HG02588 (cell line): ENCODE measurements around the gene CPM.
"Not testable (repeated sequence)": the region's sequence is repeated elsewhere in the genome, so short reads cannot be mapped to it uniquely, and the experiment has no call there.

Experiments
- ATAC-seq: cut with Tn5 transposase; IDR thresholded peaks from one replicate; pipeline ENCODE4 v1.9.1; 2021; ENCODE audit warnings: mild to moderate bottlenecking, moderate library complexity; ENCODE audit not compliant: unreplicated experiment

The CPM gene

DNA sequence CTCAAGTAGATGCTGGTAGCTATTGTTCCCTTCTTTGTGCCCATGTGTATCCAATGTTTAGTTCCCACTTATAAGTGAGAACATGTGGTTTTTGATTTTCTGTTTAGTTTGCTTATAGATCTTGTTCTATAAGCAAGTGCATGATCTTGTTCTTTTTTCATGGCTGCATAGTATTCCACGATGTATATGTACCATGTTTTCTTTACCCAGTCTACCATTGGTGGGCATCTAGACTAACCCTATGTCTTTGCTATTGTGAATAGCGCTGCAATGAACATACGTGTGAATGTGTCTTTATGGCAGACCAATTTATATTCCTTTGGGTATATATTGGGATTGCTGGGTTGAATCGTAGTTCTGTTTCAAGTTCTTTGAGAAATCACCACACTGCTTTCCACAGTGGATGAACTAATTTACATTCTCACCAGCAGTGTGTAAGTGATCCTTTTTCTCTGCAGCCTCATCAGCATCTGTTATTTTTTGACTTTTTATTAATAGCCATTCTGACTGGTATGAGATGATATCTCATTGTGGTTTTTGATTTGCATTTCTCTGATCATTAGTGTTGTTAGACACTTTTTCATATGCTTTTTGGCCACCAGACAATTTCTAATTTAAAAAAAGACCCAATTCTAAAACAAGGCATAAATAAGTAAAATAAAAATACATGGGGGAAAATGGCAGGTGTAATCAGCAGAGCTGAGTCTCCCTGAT, 50.6 kb downstream of the CPM start:
- ATAC-seq, result no peak

DNA sequence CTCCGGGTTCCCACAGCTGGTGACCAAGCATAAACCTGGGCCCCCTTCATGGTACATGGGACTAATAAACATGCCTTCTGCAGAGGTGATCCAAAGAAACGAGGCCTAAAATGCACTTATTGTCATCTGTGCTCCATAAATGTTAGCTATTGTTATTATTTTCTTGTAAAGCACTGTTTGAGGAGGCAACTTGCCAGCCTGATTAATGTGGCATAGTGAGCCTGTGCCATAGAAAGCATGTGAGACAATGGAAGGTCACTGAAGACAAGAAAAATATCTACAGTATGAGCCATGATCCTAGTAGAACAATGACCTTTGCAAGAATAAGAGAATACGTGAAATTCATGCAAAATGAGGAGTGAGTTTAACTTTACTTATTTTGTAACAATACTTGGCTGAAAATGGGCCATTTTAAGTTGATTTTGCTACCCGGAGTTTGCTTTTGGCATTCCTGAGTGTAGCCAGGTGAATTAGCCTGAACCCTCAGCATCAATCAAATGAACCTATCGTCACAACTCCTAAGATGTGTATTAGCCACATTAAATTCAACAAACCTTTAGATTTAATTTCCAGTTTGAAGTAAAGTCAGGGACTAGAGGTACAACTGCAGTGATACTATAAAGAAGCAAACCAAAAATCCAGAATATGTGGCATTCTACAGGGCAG, 52.2 kb downstream of the CPM start:
- ATAC-seq, result no peak

DNA sequence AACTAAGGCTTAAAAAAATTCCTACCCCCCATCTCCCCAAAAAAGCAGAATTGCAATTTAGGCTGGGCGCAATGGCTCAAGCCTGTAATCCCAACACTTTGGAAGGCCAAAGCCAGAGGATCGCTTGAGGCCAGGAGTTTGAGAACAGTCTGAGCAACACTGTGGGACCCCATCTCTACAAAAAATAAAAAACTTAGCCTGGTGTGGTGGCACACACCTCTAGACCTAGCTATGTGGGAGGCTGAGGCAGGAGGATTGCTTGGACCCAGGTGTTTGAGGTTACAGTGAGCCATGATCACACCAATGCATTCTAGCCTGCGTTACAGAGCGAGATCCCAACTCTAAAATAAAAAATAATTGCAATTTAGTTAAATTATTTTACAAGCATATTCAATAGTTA, 54.1 kb downstream of the CPM start:
- no peak for ATAC-seq

DNA sequence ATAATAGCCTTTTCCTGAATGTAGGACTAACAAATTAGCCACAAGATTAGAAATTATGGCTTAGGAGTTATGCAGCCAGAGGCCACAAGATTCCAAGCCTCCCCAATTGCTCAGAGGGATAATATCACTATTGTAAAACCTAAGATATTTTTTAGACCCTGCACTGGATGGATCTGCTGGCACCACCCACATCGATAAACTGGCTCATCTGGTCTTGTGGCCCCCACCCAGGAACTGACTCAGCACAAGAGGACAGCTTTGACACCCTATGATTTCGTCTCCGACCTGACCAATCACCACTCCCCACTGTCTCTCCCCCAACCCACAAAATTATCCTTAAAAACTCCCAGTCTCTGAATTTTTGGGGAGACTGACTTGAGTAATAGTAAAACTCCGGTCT, 54.7 kb downstream of the CPM start:
- no peak for ATAC-seq

DNA sequence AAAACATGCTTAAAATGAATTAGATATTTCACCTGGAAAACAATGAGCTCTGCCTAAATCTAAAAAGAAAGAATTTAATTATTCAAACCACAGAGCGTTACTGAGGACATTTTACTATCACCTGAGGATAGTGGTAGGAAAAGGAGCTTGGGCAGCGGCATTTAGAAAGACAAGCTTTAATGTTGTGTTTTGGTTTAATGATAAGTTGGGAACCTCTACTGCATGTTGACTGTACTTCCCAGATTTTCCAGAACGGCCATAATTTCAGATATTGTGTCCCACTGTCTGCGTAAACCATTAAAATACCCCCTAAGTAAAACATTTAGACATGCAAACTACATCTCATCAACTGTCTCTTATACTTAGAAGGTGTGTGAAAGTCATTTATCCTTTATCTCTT, 55.4 kb downstream of the CPM start:
- ATAC-seq, result no peak

DNA sequence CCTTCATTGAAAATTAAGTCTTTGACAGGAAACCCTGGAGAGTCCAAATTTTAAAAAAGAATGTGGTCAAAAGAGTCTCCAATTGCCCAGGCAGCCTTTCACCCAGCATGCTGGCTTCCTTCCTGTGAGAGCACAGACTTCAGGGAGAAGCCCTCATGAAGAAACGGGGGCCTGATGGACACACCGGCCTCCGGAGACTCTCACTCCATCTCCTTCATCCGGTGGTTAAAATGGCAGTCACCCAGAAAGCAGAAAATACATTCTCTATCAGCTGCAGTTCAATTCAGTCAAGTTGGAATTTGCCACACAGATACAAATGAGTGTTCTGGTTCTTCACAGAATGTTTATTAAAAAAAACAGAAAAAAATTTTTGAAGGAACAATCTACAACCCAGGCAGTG, 56.5 kb downstream of the CPM start:
- no peak for ATAC-seq

DNA sequence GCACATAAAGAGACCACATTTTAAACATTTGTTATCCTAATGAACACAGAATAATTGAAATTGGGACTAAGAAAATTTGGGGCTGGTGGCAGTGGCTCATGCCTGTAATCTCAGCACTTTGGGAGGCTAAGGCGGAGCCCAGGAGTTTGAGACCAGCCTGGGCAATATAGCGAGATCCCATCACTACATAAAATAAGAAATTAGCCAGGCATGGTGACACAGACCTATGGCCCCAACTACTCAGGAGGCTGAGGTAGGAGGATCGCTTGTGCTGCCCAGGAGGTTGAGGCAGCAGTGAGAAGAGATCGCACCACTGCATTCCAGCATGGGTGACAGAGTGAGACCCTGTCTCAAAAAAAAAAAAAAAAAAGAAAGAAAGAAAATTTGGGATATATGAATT, 59.7 kb downstream of the CPM start:
- no peak for ATAC-seq

DNA sequence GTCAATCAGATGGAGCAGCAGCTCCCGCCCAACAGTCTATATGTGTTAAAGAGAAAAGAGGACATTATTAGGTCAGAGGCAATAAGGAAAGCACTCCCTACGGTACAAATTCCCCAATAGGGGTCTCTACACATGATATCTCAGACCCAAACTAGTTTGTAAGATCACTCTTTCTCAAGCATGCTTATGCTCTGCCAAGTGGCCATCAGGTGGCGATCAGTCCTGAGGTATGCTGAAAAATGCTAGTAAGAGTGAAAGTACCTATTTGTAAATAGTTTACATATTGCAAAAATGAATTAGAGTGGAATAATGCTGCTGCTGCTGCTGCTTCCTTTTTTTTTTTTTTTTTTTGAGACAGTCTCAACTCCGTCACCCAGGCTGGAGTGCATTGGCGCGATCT, 61.0 kb downstream of the CPM start:
- no peak for ATAC-seq

DNA sequence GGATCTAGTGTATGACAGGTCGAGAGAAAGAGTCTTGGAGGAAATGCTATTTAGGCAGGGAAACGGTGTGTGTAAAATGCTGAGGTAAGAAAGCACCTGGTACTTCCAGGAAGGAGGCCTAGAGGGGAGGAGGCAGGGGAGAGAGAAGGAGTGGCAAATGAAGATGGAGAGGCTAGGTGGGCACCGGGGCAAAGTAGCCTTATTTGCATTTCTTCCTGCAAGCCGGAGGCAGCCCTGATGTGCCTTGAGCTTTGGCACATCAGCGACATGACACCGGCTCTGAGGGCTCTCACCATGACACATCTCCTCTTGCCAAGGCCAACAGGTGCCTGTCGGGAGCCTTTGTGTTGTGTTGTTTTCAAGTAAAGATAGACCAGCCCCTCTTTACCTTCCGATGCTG, 61.6 kb downstream of the CPM start:
- no peak for ATAC-seq

DNA sequence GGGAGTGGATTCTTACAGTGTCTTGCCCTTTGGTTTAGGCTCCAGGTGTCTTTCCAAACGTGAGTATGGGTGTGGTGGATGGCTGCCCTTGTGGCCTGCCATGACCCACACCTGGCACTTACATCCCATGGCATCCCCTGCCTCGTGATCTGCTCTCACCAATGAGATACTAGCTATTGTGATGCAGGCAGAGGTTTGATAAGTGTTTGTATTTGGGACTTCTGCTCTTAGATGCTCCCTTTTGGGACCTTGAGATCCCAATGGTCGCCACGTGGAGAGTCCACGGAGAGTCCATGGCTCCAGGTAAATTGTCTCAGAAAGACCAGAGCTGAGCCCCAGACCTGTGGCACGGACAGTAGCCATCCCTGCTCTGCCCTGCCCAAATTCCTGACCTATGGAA, 62.5 kb downstream of the CPM start:
- no peak for ATAC-seq

DNA sequence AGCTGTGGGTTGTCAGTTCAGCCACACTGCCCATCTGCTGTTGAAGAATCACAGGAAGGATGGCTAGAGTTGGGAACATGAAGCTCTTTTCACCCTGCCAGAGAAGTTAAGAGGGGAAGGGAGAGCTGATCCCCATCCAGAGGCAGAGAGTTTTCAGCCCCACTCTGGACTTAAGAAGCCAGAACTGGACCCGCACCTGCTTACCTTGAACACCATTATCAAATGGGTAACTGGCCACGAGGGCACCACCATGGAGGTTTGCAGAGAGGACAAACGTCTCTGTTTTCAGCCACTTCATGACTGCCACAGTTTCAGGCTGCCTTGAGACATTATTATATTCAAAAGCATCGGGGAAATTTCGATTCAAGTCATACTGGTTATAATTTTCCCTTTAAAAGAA, 63.0 kb downstream of the CPM start:
- ATAC-seq, result no peak

DNA sequence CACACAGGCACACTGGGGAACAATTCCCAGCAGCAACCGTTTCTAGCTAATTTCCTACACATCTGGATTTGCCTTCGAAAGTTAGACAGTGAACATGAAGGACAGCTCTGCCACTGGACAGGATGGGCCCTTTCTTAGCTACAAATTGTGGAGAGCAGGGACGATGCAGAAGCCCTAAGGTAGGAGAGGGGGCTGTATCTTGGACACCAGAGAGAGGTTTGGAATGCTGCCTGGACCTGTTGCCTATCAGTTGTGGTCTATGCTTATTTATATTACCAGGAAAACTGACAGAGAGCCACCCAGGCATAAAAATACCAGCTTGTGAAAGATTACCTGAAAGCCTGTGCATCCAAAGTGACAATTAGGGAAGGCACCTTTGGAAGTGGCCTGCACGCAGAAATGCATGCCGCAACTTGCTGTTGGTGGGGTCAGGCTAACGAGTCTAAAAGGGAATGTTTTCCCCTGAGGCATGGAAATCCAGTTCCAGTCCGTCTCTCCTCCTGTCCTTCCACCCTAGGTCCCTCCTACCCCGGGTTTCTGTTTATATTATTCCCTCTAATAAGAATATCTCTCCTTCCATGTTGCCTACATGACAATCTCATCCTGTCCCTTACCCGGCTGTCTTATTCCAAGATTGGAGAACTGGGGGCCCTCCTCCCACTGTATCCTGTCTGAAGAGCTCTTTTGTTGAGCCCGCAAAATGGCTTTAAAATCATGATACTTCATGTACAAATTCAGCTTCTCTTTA, 64.8 kb downstream of the CPM start:
- no peak for ATAC-seq

DNA sequence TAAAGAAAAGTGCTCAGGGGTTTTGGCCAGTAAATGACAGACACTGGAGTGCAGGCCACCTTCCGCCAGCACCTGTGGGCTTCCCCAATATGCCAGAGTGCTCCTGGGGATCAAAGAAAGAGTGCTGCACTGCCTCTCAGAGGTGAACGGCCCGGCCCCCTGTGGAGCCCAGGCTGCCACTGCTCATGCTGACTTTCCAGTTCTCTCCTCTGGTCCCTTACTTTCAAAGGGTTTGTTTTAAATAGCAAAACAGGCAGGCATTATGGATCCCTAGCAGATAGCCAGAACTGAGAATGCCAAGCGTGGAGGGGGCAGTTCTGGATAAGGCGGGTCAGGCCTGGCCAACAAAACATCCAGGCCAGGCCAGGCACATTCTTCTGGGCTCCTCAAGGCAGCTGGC, 65.4 kb downstream of the CPM start:
- ATAC-seq, result no peak

DNA sequence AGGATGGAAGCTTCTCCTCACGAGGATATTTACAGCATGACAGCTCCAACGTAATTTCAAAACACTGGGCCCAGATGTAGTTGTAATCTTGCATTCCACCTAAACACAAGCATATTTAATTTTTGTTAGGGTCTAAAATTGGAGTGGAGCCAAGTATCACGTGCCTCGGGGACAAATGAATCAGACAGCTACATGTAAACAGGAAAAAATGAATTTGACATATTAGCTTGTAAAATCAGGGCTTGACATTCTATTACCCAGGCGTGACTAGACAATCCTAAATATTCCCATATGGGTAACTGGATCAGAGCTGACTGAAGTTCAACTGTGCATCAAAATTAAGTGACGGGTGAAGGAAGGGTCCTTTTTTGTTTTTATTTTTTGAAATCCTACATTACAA, 66.0 kb downstream of the CPM start:
- ATAC-seq, result no peak

DNA sequence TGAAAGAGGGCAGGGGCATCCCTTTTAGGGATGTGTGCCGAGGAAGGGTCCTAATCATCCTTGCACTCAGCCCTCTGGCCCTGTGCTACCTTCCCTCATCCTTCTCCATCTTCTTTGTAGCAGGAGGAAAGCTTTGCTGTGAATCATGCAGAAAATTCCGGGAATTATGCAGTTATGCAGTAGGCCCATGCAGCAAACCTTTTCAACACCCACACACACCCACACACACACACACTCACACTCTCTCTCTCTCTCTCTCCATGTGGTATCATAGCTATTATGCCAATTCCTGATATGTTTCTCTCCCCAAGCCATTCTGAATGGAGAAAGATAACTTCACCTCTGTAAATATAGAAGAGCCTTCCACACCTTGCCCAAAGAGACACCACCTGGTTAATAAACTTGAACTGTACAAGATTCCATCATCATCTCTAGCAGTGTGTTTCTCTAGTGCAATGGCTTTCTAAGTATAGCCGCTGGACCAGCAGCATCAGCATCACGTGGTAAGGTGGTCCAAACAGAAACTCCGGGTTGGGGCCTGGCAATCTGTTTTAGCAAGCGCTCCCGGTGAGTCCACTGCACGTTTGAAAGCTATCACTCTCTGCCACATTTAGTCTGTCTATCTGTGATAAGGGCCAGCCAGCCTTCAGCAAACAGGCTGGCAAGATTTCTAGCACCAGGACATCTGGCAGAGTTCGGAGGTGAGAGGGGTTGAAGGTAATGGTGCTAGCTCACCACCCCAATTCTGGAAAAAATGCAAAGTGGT, 67.4 kb downstream of the CPM start:
- ATAC-seq, result no peak

DNA sequence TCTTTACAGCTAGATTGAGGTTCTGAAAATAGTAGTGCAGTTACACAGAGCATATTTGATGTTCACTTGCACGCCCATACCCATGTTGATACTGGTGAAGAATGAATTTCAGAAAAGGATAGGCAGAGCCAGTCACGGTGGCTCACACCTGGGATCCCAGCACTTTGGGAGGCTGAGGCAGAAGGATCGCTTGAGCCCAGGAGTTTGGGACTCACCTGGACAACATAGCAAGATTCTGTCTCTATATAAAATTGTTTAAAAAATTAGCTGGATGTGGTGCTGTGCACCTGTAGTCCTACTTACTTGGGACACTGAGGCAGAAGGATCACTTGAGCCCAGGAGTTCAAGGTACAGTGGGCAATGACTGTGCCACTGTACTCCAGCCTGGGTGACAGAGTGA, 68.4 kb downstream of the CPM start:
- no peak for ATAC-seq

DNA sequence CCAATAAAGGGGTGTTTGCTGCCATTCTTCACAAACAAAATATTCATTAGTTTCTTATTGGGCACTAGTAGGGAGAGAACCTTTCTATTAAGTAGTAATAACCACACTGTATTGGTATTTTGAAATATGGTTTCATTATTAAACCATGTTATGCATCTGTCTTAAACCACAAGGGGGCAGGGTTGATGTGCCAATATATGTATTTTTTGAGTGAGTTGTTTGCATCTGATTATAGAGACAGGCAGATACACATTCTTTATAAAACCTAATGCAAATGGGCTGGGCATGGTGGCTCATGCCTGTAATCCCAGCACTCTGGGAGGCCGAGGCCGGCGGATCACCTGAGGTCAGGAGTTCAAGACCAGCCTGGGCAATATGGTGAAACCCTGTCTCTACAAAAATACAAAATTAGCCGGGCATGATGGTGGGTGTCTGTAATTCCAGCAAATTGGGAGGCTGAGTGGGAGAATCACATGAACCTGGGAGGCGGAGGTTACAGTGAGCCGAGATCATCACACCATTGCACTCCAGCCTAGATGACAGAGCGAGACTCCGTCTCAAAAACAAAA, 69.0 kb downstream of the CPM start:
- not testable (repeated sequence) for ATAC-seq

DNA sequence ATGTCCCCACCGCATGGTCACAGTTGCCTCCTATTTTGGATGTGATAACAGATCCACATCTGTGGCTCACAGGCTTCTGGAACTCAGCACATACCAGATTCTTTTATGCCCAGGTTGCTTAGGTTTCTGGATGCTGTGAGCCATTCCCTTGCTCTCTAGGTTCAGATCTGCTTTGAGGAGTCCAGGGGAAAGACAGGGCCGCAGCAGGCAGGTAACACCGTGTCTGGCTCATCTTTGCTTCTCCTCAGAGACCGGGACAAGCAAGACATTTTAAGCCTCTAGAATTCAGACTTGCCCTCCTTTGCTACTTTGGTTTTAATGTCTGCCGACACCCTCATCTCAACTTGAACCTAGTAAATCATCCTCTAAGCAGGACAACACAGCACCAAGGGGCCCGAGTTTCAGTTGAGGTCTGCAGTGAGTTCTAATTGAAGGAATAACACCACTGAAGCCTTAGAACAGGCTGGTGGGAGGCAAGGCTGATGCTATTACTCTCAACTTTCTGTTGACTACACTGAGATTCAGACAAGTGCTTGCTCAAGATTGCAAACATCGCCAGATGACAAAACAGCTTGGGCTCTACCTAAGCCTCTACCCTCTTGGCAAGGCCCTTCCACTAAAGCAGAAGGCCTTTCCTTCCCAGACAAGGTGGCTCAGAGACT, 69.7 kb downstream of the CPM start:
- no peak for ATAC-seq

DNA sequence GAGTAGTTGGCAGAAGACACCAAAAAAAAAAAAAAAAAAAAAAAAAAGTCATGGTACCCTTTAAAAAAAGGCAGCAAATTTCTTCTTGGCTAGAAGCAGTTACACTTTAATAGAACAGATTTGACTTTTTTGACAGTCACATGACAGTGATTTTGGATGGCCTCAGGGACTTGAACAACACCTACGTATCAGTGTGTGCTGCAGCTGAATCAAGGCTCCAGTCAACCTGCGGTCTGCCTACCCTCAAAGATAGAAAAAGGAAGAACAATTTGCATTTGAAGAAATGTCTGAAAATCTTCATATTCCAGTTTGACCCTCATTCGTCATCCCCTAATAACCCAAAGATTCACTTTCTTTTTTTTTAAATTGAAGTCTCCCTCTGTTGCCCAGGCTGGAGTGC, 71.1 kb downstream of the CPM start:
- no peak for ATAC-seq

DNA sequence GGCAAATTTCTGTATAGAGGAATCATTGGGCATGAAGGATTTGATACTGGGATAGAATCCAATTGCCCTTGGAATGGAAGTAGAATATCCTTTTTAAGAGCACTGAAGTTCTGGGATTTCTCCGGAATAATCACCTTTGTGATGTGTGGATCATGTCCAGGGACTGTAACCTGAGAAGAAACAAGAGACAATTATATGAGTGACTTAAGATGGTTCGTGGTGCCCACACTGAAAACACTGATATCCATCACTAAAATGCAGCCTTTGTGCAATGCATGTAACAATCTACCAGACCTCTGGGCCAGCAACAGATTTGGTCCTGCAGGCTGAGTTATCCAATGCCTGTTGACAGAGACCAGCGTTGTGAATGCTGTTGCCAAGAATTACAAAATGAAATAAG, 76.5 kb downstream of the CPM start:
- ATAC-seq, result no peak

DNA sequence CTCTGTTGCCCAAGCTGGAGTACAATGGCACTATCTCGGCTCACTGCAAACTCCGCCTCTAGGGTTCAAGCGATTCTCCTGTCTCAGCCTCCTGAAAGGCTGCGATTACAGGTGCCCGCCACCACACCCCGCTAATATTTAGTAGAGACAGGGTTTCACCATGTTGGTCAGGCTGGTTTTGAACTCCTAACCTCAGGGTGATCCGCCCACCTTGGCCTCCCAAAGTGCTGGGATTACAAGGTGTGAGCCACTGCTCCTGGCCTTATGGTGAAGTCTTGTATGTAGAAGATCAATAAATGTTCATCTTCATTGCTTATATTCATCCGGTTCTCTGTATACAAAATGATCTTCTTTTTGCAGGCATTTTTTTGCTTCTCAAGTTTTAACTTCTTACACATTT, 77.2 kb downstream of the CPM start:
- no peak for ATAC-seq
